GM20000 (cell line): ENCODE measurements around the gene MON2.
"Not testable (repeated sequence)": the region's sequence is repeated elsewhere in the genome, so short reads cannot be mapped to it uniquely, and the experiment has no call there.

ENCODE experiments used
- DNase-seq: peaks from one replicate; pipeline ENCODE4 v3.0.0; 2012; ENCODE audit warnings: low spot score
- CTCF ChIP-seq: IDR thresholded peaks from 2 replicates; pipeline ENCODE4 v1.5.1; 2012; ENCODE audit warnings: mild to moderate bottlenecking, control low read depth; ENCODE audit errors: extremely low read depth, missing control alignments

The MON2 gene

GRCh38 chr12:62482769-62483168 lies 16.1 kb downstream of the MON2 start:
- no peak for TF ChIP-seq CTCF
- DNase-seq, result no peak

GRCh38 chr12:62484233-62484632 lies 17.6 kb downstream of the MON2 start:
- TF ChIP-seq CTCF, result no peak

GRCh38 chr12:62505786-62506185 lies 39.2 kb downstream of the MON2 start:
- no peak for DNase-seq
- TF ChIP-seq CTCF, result no peak

More at GRCh38 chr12:62484233-62484632, 17.6 kb downstream of the MON2 start:
- DNase-seq, result no peak

- no peak for DNase-seq
- TF ChIP-seq CTCF, result no peak
Observed at GRCh38 chr12:62512901-62513300, 46.3 kb downstream of the MON2 start.

- DNase-seq, result not testable (repeated sequence)
Observed at GRCh38 chr12:62514080-62514479, 47.5 kb downstream of the MON2 start.

- DNase-seq, result no peak
- TF ChIP-seq CTCF, result no peak
Observed at GRCh38 chr12:62516927-62517326, 50.3 kb downstream of the MON2 start.

- no peak for TF ChIP-seq CTCF
- DNase-seq, result no peak
Observed at GRCh38 chr12:62517887-62518286, 51.3 kb downstream of the MON2 start.

GRCh38 chr12:62519043-62519442 lies 52.4 kb downstream of the MON2 start:
- no peak for TF ChIP-seq CTCF
- no peak for DNase-seq
